ENCODE results near the gene NRIP1. TPM values are rescaled to one million over a fixed set of nuclear protein-coding genes. Genes with fewer than 3 reads are reported as not detected.

Gene NRIP1, protein sequence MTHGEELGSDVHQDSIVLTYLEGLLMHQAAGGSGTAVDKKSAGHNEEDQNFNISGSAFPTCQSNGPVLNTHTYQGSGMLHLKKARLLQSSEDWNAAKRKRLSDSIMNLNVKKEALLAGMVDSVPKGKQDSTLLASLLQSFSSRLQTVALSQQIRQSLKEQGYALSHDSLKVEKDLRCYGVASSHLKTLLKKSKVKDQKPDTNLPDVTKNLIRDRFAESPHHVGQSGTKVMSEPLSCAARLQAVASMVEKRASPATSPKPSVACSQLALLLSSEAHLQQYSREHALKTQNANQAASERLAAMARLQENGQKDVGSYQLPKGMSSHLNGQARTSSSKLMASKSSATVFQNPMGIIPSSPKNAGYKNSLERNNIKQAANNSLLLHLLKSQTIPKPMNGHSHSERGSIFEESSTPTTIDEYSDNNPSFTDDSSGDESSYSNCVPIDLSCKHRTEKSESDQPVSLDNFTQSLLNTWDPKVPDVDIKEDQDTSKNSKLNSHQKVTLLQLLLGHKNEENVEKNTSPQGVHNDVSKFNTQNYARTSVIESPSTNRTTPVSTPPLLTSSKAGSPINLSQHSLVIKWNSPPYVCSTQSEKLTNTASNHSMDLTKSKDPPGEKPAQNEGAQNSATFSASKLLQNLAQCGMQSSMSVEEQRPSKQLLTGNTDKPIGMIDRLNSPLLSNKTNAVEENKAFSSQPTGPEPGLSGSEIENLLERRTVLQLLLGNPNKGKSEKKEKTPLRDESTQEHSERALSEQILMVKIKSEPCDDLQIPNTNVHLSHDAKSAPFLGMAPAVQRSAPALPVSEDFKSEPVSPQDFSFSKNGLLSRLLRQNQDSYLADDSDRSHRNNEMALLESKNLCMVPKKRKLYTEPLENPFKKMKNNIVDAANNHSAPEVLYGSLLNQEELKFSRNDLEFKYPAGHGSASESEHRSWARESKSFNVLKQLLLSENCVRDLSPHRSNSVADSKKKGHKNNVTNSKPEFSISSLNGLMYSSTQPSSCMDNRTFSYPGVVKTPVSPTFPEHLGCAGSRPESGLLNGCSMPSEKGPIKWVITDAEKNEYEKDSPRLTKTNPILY (N-terminal part only)
- total RNA-seq = 10 to 100 TPM; 11.9 to 30.9 TPM

DNA sequence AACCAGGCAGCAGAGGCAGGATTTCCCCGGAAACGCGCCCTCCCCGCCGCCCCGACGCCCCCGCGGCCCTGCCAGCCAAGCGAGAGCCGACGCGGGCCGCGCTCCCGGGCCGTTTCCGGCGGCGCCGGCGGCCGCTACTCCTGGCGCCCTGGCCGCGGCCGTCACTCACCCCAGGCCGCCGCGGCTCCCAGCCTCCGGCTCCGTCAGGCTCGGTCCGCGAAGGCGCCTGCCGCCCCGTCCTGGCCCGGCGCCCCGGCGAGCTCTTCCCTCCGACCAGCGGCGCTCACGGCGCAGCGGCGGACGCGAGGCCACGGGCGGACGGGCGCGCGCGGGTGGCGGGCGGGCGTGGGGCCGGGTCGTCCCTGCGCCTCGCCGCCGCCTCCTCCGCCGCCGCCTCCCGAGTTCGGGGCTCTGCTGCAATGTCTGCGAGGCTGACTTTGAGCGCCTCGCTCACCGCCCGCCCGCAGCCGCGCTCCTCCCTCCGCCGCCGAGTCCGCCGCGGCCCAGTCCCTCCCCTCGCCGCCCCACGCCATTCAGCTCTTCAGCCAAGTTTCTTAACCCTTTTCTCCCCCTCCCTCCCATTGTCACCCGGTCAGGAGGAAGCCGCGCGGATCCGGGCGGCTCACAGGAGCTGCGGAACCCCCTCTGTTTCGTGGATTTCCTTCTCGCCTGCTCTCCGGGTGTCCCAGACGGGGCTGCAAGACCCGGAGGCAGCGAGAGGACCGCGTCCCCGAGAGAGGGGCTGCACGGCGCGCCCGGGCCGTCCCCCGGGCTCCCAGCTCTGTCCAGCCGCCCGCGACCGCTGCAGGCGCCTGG is at the start of gene NRIP1:
NRIP1 (minus strand) TSS at position 425 of the 816 bp plus-strand sequence. CDS start 96,808 bp downstream, outside the sequence.
- H3K27ac ChIP-seq = peak within 1 kb of the TSS; percentile 91 to 95
- H3K4me3 ChIP-seq = peak within 1 kb of the TSS; percentile 94
- no peaks in the 10 kb centered on the region for H3K27me3 ChIP-seq (replicated peaks; ENCODE audit: insufficient read depth)
- TF ChIP-seq, protein P1, sequence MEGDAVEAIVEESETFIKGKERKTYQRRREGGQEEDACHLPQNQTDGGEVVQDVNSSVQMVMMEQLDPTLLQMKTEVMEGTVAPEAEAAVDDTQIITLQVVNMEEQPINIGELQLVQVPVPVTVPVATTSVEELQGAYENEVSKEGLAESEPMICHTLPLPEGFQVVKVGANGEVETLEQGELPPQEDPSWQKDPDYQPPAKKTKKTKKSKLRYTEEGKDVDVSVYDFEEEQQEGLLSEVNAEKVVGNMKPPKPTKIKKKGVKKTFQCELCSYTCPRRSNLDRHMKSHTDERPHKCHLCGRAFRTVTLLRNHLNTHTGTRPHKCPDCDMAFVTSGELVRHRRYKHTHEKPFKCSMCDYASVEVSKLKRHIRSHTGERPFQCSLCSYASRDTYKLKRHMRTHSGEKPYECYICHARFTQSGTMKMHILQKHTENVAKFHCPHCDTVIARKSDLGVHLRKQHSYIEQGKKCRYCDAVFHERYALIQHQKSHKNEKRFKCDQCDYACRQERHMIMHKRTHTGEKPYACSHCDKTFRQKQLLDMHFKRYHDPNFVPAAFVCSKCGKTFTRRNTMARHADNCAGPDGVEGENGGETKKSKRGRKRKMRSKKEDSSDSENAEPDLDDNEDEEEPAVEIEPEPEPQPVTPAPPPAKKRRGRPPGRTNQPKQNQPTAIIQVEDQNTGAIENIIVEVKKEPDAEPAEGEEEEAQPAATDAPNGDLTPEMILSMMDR (IDR thresholded peaks at IDR 0.05) = no peak
- H3K4me1 ChIP-seq (ENCODE audit: control insufficient read depth in 1 of 2, low read depth in 2 of 2) = peaks cover 18 to 38% of the 10 kb centered on the region in 2 donors
- DNase-seq (ENCODE audit: low spot score) = peak; percentile 50
- peak; percentile 92 for ATAC-seq (ENCODE audit: insufficient number of reproducible peaks, low FRiP score, low read depth)
- H3K9me3 ChIP-seq = no peaks in the 10 kb centered on the region
- no peaks in the 10 kb centered on the region for H3K36me3 ChIP-seq

DNA sequence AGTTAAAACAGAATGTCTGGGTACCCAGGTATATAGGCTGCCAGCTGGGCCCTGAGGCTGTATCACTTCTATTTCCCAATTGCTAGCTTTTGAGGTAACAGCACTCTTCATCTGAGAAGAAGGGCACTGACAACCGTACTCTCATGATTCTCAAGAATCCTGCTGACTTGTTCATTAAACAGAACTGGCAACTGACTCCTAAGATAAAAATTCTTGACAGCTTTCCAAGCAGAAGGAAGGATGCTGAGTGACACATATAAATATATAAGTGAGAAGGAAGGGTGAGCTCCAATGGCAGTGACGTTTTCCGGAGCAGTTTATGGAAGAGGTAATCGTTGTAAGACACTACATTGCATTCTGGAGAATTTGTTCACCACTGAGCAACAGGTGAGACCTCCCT is 48.1 kb upstream of the NRIP1 start:
- Histone ChIP-seq H3K4me1 (ENCODE audit: control insufficient read depth in 1 of 2, low read depth in 2 of 2) (no peaks in the 10 kb centered on the region), H3K9me3 (no peaks in the 10 kb centered on the region), H3K4me3 (no peak overlapping the region), H3K36me3 (no peaks in the 10 kb centered on the region), H3K27ac (no peak overlapping the region), H3K27me3 (replicated peaks; ENCODE audit: insufficient read depth) (no peaks in the 10 kb centered on the region)
- TF ChIP-seq, protein P1 (IDR thresholded peaks at IDR 0.05) = no peak
- ATAC-seq (ENCODE audit: insufficient number of reproducible peaks, low FRiP score, low read depth) (no peak), DNase-seq (ENCODE audit: low spot score) (no peak)

DNA sequence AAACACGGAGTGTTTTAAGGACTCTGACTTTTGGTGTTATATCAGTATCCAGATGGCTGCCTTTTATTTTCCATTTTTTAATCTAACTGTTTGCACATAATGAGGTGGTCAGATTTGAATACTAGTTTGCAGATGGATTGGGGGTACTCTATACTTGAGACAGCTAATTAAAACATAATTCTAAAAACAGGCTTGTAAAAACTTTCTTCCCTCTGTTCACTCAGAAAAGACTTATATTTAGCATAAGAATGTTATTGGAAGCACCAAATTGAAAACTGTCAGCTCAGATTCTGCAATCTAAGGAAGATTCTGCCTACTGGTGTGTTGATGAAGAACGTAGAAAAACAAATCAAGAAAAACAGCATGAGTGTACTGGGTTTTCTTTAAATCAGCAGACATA is 44.0 kb upstream of the NRIP1 start:
- ATAC-seq (ENCODE audit: insufficient number of reproducible peaks, low FRiP score, low read depth) (no peak), DNase-seq (ENCODE audit: low spot score) (no peak)
- no peaks in the 10 kb centered on the region for H3K4me1 ChIP-seq (ENCODE audit: control insufficient read depth in 1 of 2, low read depth in 2 of 2)
- H3K27ac ChIP-seq = no peak overlapping the region
- H3K36me3 ChIP-seq = no peaks in the 10 kb centered on the region
- no peaks in the 10 kb centered on the region for H3K27me3 ChIP-seq (replicated peaks; ENCODE audit: insufficient read depth)
- H3K9me3 ChIP-seq = no peaks in the 10 kb centered on the region
- no peak overlapping the region for H3K4me3 ChIP-seq
- TF ChIP-seq, protein P1 (IDR thresholded peaks at IDR 0.05) = no peak

DNA sequence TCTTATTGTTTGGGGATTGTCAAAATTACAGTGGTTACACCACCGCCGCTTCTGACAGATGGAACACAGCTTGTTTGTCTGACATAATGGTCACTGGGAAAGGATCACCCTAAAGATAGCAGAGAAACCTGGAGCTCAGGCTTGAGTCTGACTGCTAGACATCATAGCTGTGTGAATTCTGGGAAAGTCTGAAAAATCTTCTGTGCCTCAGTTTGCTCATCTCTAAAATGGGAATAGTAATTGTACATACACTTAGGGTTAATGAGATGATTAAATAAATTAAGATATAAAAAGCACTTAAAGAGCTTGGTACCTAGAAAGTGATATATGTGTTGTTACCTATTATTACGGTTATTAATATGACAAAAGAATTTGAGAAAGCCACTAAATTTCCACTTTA is 39.7 kb upstream of the NRIP1 start:
- Histone ChIP-seq H3K9me3 (no peaks in the 10 kb centered on the region), H3K27me3 (replicated peaks; ENCODE audit: insufficient read depth) (no peaks in the 10 kb centered on the region), H3K4me3 (no peak overlapping the region), H3K4me1 (ENCODE audit: control insufficient read depth in 1 of 2, low read depth in 2 of 2) (no peaks in the 10 kb centered on the region), H3K27ac (no peak overlapping the region), H3K36me3 (no peaks in the 10 kb centered on the region)
- TF ChIP-seq, protein P1 (IDR thresholded peaks at IDR 0.05) = no peak
- DNase-seq (ENCODE audit: low spot score) (no peak), ATAC-seq (ENCODE audit: insufficient number of reproducible peaks, low FRiP score, low read depth) (no peak)
